Motor neuron (in vitro differentiated cells): ENCODE measurements around the gene TAF4. TPM values are rescaled to one million over a fixed set of nuclear protein-coding genes. Genes with fewer than 3 reads are reported as not detected.
"Not testable (repeated sequence)": the region's sequence is repeated elsewhere in the genome, so short reads cannot be mapped to it uniquely, and the experiment has no call there.

Source experiments
- ATAC-seq, 8 experiments: fragments of 200-7000 bp; cut with Tn5 transposase; replicated peaks in 6 of 8; 2 replicates each; pipeline ENCODE4 v1.8.0; 2021; ENCODE audit warnings: mild to moderate bottlenecking in 8 of 8, moderate library complexity in 8 of 8
- H3K27ac ChIP-seq, 2 donors: fragments of 250-450 bp; sonication (Bioruptor Pico); 2 replicates each; pipeline ENCODE4 v1.9.0; 2021; ENCODE audit warnings: antibody characterized with exemption in 2 of 2, mild to moderate bottlenecking in 2 of 2, moderate library complexity in 1 of 2
- H3K4me1 ChIP-seq, 2 donors: fragments of 250-450 bp; sonication (Bioruptor Pico); replicated peaks in 1 of 2; 2 replicates each; pipeline ENCODE4 v1.6.1; 2021; ENCODE audit warnings: antibody characterized with exemption in 2 of 2, mild to moderate bottlenecking in 2 of 2, moderate library complexity in 1 of 2
- H3K4me3 ChIP-seq, 5 donors: fragments of 250-450 bp; sonication (Bioruptor Pico); 2 replicates each; pipeline ENCODE4 v1.9.0; 2021; ENCODE audit warnings: antibody characterized with exemption in 5 of 5, mild to moderate bottlenecking in 5 of 5, moderate library complexity in 4 of 5
- WGBS, 10 experiments: fragments of 450-650 bp; shearing (Covaris generic); methylation state at CpG; one replicate each; pipeline ENCODE4 v1.0.0; 2022; 5-methylcytosine and 5-hydroxymethylcytosine counted together
- in situ Hi-C, 9 experiments: fragments of 400-800 bp; cut with MboI; loops; one replicate each; pipeline ENCODE4 v1.15.0; 2021; ENCODE audit warnings: low sequenced_read_pairs in 9 of 9, low pct_unique_long_range_greater_than_20kb in 2 of 9; ENCODE audit not compliant: unreplicated experiment in 9 of 9
- total RNA-seq, 8 experiments: library from RNA; unstranded; fragments of 300-600 nt; gene quantifications; 2 replicates each; pipeline versions ENCODE4 v1.2.3 to v1.2.4, GENCODE V29; 2022

The TAF4 gene
- total RNA-seq, 8 experiments from 2014 or later: 3.6 to 15.1 (median 7.1) TPM

DNA sequence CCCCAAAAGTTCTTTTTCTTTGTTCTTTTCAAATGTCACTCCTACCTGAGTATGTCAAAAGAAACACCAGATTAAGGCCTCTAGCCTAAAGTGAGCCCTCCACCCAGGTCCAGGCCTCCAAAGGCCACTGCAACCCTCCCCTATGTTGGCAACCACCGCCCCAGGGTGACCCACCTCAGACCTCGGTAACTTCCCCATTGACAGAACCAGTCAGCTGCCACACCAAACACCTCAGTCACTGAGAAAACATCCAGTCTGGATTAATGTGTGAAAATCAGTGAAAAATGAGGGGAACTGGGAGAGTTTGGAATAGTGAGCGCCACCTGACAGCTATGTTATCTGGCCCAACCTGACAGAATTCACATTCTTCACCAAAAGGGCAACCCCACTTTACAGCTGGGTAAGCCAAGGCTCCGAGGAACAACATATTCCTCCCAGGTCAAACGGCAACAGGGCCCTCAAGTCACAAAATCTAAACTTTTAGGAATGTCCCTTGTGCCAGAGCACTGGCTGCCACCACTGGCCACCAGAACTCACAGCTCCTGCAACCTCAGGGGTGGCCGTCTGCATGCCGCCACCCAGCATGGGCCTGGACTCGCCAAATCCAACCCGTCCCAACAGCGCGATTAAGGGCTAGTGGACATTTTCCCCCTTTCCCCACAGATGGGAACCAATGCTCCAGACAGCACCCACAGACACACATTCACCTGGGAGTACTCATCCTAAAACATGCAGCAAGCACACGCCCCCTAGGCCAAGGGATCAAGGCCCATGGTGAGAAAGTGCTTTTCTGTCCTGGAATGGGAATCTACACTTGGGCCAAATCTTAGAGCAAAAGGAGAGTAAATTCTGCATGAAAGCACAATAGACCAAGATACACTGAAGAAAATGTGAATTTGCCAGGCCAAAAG lies 4.8 kb downstream of the TAF4 start:
- Histone ChIP-seq H3K4me1 (peaks cover 19 to 24% of the 10 kb centered on the region in 2 donors), H3K27ac (no peak overlapping the region), H3K4me3 (no peak overlapping the region)
- in situ Hi-C loops: no loop called here
- WGBS, 10 experiments: 75 to 100% (median 92%) methylated on average over 1 to 10 of the region's 12 CpGs; no CpG with 5 or more reads in 4 of the 10 experiments
- no peak for ATAC-seq

DNA sequence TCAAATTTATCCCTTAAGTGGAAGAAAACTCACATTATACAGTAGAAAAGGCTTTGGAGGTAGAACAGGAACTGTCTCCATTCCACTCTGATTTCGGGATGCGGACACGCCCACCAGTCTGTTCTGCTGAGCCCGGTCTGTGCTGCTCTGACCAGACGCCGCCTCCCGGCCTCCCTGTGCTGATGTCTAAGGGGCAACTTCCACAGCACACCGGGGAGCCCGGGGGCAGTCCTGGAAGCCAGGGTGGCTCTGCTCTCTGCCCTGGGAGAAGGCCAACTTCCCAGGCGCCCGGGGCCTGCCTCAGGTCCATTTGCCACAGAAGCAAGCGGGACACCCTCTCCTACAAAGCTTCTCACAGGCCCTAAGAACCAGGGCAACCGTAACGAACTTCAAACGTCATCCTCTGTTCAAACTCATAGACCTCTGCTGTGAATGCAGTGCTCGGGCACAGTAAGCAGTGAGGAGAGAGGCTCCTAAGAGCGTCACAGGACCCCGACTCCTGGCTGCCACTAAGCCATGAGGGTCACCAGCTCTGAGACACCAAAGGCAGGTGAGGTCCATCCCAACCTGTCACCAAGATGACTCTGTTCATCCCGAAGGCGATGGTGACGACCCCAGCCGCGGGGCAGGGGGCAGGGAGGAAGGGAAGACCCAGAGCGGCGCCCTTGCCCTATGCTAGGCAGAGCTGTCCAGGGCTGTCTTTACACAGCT lies 5.6 kb downstream of the TAF4 start:
- H3K4me1 ChIP-seq: peaks cover 19 to 24% of the 10 kb centered on the region in 2 donors
- peak in 1 of 8 experiments; percentile 60 for ATAC-seq
- in situ Hi-C loops: no loop called here
- no peak overlapping the region for H3K4me3 ChIP-seq
- 84 to 95% (median 93%) methylated on average over 6 to 7 of the region's 25 CpGs; no CpG with 5 or more reads in 7 of the 10 experiments for WGBS, 10 experiments
- no peak overlapping the region for H3K27ac ChIP-seq

DNA sequence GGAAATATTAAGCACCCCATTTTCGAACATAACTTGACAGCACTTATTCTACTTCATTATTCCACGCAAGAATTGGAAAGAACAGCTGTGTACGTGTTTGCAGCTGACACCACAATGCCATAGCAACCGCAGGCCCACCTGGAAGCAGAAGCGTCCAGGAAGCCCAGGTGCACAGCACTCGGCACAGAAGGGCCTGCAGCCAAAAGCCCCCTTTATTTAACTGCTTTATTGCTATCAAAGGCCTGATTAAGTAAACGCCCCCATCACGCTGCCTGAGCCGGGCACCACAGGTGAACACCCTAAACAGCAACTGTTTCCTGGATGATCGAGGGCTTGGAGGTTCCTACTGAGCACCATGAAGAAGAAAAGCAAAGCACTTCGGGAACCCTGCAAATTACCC lies 6.3 kb downstream of the TAF4 start:
- H3K27ac ChIP-seq: no peak overlapping the region
- WGBS, 10 experiments: 86 to 98% (median 91%) methylated on average over 4 to 11 of the region's 11 CpGs; no CpG with 5 or more reads in 1 of the 10 experiments
- H3K4me3 ChIP-seq: no peak overlapping the region
- in situ Hi-C loops: no loop called here
- peaks cover 19 to 23% of the 10 kb centered on the region in 2 donors for H3K4me1 ChIP-seq
- ATAC-seq: no peak

DNA sequence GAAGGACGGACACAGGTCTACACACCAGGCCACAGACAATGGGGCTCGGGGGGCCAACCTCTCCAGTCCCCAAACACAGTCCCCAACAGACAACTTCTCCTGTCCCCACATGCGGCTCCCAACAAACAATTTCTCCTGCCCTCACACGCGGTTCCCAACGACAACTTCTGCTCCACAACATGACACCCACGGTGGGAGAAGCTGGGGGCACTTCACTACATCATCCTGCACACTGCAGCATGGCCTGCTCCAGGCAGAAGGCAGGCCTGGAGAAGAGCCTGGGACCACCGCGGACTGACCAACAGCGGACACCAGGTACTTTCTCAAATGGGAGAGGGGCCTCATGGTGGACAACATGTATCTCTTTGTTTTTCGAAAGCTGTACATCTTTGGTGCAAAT lies 6.7 kb downstream of the TAF4 start:
- no peak overlapping the region for H3K27ac ChIP-seq
- 94 to 100% (median 100%) methylated on average over 1 to 5 of the region's 11 CpGs; no CpG with 5 or more reads in 2 of the 10 experiments for WGBS, 10 experiments
- peaks cover 14 to 21% of the 10 kb centered on the region in 2 donors for H3K4me1 ChIP-seq
- no peak for ATAC-seq
- no peak overlapping the region for H3K4me3 ChIP-seq
- in situ Hi-C loops: no loop called here

DNA sequence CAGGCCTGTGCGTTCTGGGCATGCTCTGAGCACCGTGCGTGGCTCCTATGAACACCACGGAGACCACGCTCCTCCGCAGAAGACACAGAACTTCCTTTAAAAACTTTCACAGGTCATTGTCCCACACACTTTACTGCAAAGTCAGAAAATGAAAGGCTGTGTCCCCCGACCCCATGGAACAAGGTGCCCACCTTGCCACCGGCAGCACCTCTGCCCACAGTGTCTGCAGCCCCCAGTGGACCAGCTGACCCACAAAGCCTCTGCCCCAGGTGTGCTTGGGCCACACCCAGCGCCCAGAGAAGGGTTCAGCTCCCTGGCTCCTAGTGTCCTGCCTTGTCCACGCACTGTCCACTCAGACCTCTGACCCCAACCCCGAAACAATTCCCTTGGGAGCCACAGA lies 8.7 kb downstream of the TAF4 start:
- Histone ChIP-seq H3K4me1 (peaks cover 0 to 5% of the 10 kb centered on the region in 2 donors), H3K27ac (no peak overlapping the region), H3K4me3 (no peak overlapping the region)
- in situ Hi-C loops: no loop called here
- ATAC-seq: no peak
- 91 to 100% (median 100%) methylated on average over 1 to 10 of the region's 11 CpGs; no CpG with 5 or more reads in 3 of the 10 experiments for WGBS, 10 experiments

DNA sequence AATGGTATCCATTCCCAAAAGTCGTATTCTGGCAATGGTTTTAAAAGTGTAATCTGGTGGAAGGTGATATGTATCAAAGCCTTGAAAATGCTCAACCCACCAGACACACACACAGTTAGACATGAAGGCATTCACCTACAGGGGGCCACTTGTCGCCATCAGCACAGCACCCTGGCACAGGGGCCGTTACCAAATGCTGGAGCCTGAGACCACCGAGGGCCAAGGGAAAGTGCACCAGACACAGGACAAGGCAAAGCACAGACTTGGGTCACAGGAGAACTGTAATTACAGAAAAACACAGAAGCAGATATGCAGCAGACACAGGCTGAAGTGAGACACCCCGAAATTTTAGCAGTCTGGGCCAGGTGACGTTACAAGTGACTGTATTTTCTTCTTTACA lies 9.3 kb downstream of the TAF4 start:
- 77 to 100% (median 95%) methylated on average over 1 to 6 of the region's 6 CpGs for WGBS, 10 experiments
- H3K27ac ChIP-seq: no peak overlapping the region
- no peak overlapping the region for H3K4me3 ChIP-seq
- peaks cover 0 to 6% of the 10 kb centered on the region in 2 donors for H3K4me1 ChIP-seq
- no peak for ATAC-seq
- in situ Hi-C loops: no loop called here

DNA sequence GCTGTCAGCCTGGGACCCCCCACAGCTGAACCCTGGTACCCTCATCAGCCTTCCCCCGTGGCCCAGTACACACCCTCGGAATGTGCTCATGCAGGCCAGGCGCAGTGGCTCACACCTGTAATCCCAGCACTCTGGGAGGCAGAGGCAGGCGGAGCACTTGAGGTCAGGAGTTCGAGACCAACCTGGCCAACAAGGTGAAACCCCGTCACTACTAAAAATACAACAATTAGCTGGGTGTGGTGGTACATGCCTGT lies 9.9 kb downstream of the TAF4 start:
- H3K4me3 ChIP-seq, in situ Hi-C loops: not testable (repeated sequence)
- 0 to 100% (median 50%) methylated on average over 1 to 3 of the region's 6 CpGs; no CpG with 5 or more reads in 7 of the 10 experiments for WGBS, 10 experiments

DNA sequence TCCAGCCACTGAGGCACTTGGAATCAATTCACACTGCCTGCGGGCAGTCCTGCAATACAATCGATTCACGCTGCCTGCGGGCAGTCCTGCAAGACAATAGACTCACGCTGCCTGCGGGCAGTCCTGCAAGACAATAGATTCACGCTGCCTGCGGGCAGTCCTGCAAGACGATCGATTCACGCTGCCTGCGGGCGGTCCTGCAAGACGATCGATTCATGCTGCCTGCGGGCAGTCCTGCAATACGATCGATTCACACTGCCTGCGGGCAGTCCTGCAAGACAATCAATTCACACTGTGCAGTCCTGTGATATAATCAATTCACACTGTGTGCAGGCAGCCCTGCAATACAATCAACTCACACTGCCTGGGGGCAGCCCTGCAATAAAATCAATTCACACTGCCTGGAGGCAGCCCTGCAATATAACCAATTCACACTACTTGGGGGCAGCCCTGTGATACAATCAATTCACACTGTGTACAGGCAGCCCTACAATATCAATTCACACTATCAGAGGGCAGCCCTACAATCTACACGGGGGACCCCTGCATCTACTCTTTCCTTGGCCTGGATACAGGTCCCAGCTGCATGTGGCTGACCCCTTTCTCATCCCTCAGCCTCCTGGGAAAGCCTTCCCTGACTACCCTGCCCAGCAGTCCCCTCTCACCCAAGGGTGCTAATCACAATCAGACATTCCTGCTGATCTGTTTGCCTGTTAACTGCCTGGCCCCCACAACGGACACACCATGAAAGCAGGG lies 10.4 kb downstream of the TAF4 start:
- Histone ChIP-seq H3K4me1 (peaks cover 0 to 17% of the 10 kb centered on the region in 2 donors), H3K27ac (no peak overlapping the region), H3K4me3 (no peak overlapping the region)
- in situ Hi-C loops: no loop called here
- no peak for ATAC-seq
- 94 to 100% (median 97%) methylated on average over 1 to 16 of the region's 21 CpGs; no CpG with 5 or more reads in 2 of the 10 experiments for WGBS, 10 experiments

More for the DNA sequence above, 9.9 kb downstream of the TAF4 start:
- ATAC-seq, H3K27ac ChIP-seq: not testable (repeated sequence)
- peaks cover 0 to 12% of the 10 kb centered on the region in 2 donors for H3K4me1 ChIP-seq

DNA sequence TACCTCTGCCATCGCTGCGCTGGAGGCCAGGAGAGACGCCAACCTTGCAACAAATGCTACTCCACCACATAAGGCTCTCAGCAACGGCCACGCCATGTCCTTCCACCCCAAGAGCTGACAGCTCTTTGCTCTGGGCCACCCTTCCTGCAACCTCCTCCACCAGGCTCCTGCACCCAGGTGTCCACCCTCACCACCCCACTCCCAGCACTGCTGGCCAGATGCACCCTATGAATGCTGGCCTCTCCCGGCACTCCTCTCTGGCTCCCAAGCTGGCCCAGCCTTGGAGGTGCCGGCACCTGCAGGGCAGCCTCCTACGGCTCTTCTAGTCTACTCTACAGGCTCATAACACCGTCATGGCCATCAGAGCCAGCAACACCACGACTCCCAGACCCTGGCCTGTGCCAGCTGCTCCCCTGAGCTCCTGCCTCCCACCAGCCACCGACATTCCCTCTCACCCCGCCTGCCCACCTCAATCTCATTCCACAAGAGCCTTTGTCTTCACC lies 11.2 kb downstream of the TAF4 start:
- Histone ChIP-seq H3K4me1 (peaks cover 0 to 18% of the 10 kb centered on the region in 2 donors), H3K27ac (no peak overlapping the region), H3K4me3 (no peak overlapping the region)
- 89 to 100% (median 100%) methylated on average over 1 to 7 of the region's 12 CpGs; no CpG with 5 or more reads in 5 of the 10 experiments for WGBS, 10 experiments
- in situ Hi-C loops: no loop called here
- ATAC-seq: no peak

DNA sequence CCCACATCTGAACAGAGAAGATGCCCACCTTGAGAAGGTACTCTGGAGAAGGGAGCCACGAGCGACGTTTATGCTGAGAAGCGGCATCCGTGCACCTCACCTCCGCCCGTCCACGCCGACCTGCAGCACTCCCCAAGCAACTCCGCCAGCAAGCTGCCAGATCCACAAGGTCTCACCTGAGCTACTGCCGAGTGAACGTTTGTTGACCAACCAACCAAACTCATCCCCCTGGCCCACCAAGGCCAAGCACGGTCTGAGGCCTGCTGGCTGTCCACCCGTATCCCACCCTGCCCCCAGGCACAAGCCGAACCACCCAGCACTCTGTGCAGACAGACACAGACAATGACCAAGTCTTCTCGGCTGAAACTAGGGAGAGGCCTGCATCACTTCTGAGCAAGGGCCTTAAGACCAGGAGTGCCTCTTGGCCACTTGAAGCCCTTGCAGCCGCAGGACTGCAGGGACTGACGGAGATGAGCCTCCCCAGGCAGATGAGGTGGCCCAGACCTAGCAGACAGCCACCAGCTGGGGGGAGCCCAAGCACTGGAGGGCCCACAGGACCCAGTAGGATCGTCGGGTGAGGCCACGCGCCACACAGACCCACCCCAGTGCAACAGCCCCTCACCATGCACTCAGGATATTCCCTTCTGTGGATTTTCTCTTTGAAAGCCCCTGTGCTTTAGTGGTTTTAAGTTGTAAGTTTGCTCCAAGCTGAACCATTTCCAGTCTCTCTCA lies 12.1 kb downstream of the TAF4 start:
- WGBS, 10 experiments: 61 to 100% (median 100%) methylated on average over 2 to 5 of the region's 22 CpGs; no CpG with 5 or more reads in 5 of the 10 experiments
- in situ Hi-C loops: no loop called here
- no peak for ATAC-seq
- Histone ChIP-seq H3K4me3 (no peak overlapping the region), H3K27ac (no peak overlapping the region), H3K4me1 (peaks cover 0 to 16% of the 10 kb centered on the region in 2 donors)

DNA sequence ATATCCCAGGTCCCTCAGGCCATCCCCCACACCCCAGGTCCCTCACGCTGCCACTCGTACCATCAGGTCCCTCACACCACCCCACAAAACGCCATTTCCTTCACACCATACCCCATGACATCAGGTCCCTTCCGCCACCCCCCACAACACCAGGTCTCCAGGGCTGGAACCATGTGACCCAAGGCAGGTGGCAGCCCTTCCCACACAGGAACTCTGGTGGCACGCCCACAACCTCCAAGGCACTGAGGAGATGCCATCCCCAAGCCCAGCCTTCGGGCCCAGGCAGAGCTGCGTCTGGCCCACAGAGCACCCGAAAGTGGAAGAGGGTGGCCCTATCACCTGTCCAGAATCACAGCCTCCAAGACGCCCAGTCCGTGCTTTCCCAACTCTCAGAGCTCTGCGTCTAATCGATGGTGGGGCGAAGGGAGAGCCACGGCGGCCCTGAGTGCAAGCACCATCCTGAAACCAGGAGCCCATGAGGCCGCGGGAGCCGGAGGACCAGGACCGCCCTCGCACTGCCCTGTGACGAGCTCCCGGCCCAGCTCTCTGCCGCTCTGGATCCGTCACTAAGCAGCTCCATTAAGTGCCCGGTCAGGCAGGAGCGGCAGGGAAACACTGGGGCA lies 12.7 kb downstream of the TAF4 start:
- in situ Hi-C loops: no loop called here
- no peak for ATAC-seq
- H3K27ac ChIP-seq: no peak overlapping the region
- peaks cover 0 to 16% of the 10 kb centered on the region in 2 donors for H3K4me1 ChIP-seq
- no peak overlapping the region for H3K4me3 ChIP-seq
- 95% methylated on average over 7 of the region's 26 CpGs; no CpG with 5 or more reads in 9 of the 10 experiments for WGBS, 10 experiments

DNA sequence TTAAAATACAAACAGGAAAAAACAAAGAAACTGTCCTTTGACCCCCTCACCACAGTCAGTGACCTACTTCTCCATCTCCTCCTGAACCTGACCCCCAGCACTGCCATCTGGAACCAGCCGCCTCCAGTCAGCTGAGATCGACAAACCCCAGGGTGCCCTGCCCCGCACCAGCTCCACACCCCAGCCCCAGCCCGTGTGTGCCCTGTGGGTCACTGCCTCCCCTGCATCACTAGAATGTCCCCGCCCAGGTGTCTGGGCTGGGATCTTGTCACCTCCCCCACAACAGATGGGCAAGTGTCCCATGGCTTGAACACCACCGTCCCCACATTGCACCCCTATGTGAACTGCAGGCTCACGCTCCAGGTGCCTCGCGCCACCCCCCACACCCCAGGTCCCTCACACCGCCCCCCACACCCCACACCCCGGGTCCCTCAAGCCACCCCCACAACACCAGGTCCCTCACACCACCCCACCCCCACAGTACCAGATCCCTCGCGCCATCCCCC lies 13.3 kb downstream of the TAF4 start:
- no peak overlapping the region for H3K27ac ChIP-seq
- 100% methylated on average over 2 of the region's 13 CpGs; no CpG with 5 or more reads in 9 of the 10 experiments for WGBS, 10 experiments
- no peak for ATAC-seq

More for the DNA sequence above, 13.3 kb downstream of the TAF4 start:
- Histone ChIP-seq H3K4me3 (no peak overlapping the region), H3K4me1 (peaks cover 0 to 17% of the 10 kb centered on the region in 2 donors)
- in situ Hi-C loops: no loop called here
